ENCODE data around the gene ELP1. TPM values are rescaled to one million over a fixed set of nuclear protein-coding genes. Genes with fewer than 3 reads are reported as not detected.

The ELP1 gene
- total RNA-seq, 1 experiment from 2014 or later: 18.4 TPM

- DNase-seq (ENCODE audit: low spot score): no peak
Observed at GRCh38 chr9:108883085-108883484, 50.8 kb downstream of the ELP1 start.

- no peak for DNase-seq (ENCODE audit: low spot score)
Observed at GRCh38 chr9:108882052-108882888, 51.7 kb downstream of the ELP1 start.

GRCh38 chr9:108880738-108881316, 53.1 kb downstream of the ELP1 start:
- DNase-seq (ENCODE audit: low spot score): no peak

- DNase-seq (ENCODE audit: low spot score): no peak
Observed at GRCh38 chr9:108877524-108877923, 56.4 kb downstream of the ELP1 start.

- no peak for DNase-seq (ENCODE audit: low spot score)
Observed at GRCh38 chr9:108876425-108876824, 57.5 kb downstream of the ELP1 start.

GRCh38 chr9:108874058-108874788, 59.7 kb downstream of the ELP1 start:
- DNase-seq (ENCODE audit: low spot score): no peak

GRCh38 chr9:108869092-108869725, 64.7 kb downstream of the ELP1 start:
- no peak for DNase-seq (ENCODE audit: low spot score)

GRCh38 chr9:108867829-108868228, 66.1 kb downstream of the ELP1 start:
- DNase-seq (ENCODE audit: low spot score): no peak

- DNase-seq (ENCODE audit: low spot score): no peak
Observed at GRCh38 chr9:108867116-108867515, 66.8 kb downstream of the ELP1 start.

GRCh38 chr9:108866001-108866420, 67.9 kb downstream of the ELP1 start:
- no peak for DNase-seq (ENCODE audit: low spot score)

- no peak for DNase-seq (ENCODE audit: low spot score)
Observed at GRCh38 chr9:108865037-108865436, 68.9 kb downstream of the ELP1 start.

GRCh38 chr9:108864446-108864845, 69.5 kb downstream of the ELP1 start:
- DNase-seq (ENCODE audit: low spot score): no peak

GRCh38 chr9:108863891-108864290, 70.0 kb downstream of the ELP1 start:
- DNase-seq (ENCODE audit: low spot score): no peak

GRCh38 chr9:108861997-108862396, 71.9 kb downstream of the ELP1 start, which contains the start of gene ACTL7A:
TSS of gene ACTL7A (plus strand) at chr9:108862266. CDS start at chr9:108862323, 57 bp downstream.
- DNase-seq (ENCODE audit: low spot score): no peak

GRCh38 chr9:108861464-108861863, 72.5 kb downstream of the ELP1 start:
- no peak for DNase-seq (ENCODE audit: low spot score)

GRCh38 chr9:108860764-108861163, 73.2 kb downstream of the ELP1 start:
- no peak for DNase-seq (ENCODE audit: low spot score)

- DNase-seq (ENCODE audit: low spot score): no peak
Observed at GRCh38 chr9:108860354-108860753, 73.6 kb downstream of the ELP1 start.

GRCh38 chr9:108859459-108860114, 74.3 kb downstream of the ELP1 start:
- no peak for DNase-seq (ENCODE audit: low spot score)

GRCh38 chr9:108857572-108857971, 76.4 kb downstream of the ELP1 start:
- DNase-seq (ENCODE audit: low spot score): no peak

- no peak for DNase-seq (ENCODE audit: low spot score)
Observed at GRCh38 chr9:108855888-108856287, 78.0 kb downstream of the ELP1 start, which contains the start of gene ACTL7B. TSS of gene ACTL7B (minus strand) at chr9:108855986. CDS start at chr9:108855930, 56 bp downstream.

GRCh38 chr9:108855529-108855886, 78.4 kb downstream of the ELP1 start:
- no peak for DNase-seq (ENCODE audit: low spot score)
